Esophagus squamous epithelium (tissue), 5 donors: ENCODE data around the gene GNG13. TPM values are rescaled to one million over a fixed set of nuclear protein-coding genes. Genes with fewer than 3 reads are reported as not detected.

Experiments used
- DNase-seq: peaks from one replicate; lab custom pipeline; 2025; lab: John Stamatoyannopoulos, UW
- H3K27ac ChIP-seq, 4 donors: fragments of 200-600 bp; sonication (generic); one replicate each; pipeline ENCODE4 v1.5.1; 2016 to 2019; ENCODE audit warnings: mild to moderate bottlenecking in 1 of 4
- H3K27me3 ChIP-seq, 4 donors: fragments of 200-600 bp; sonication (generic); 1 replicate in 3 of 4; 2 replicates in 1 of 4; pipeline versions ENCODE4 v1.5.1 to v1.6.0; 2017 to 2021; ENCODE audit warnings: antibody characterized with exemption in 1 of 4
- H3K36me3 ChIP-seq, 3 donors: fragments of 200-600 bp; sonication (generic); one replicate each; pipeline ENCODE4 v1.5.1; 2016 to 2019
- H3K4me1 ChIP-seq, 3 donors: fragments of 200-600 bp; sonication (generic); one replicate each; pipeline ENCODE4 v1.5.1; 2017 to 2019
- H3K4me3 ChIP-seq, 4 donors: fragments of 200-600 bp; sonication (generic); 1 replicate in 3 of 4; 2 replicates in 1 of 4; pipeline ENCODE4 v1.5.1; 2016 to 2019; ENCODE audit warnings: mild to moderate bottlenecking in 2 of 4, moderate library complexity in 1 of 4
- H3K9me3 ChIP-seq, 3 donors: fragments of 200-600 bp; sonication (generic); one replicate each; pipeline ENCODE4 v1.5.1; 2016 to 2019
- CTCF ChIP-seq, 6 experiments: fragments of 450-650 bp in 4 of 6; fragments of 200-600 bp in 2 of 6; sonication (generic) in 2 of 6; IDR thresholded peaks; one replicate each; pipeline ENCODE4 v1.5.1; 2016 to 2019; ENCODE audit warnings: antibody characterized with exemption in 6 of 6, mild to moderate bottlenecking in 4 of 6, moderate library complexity in 4 of 6
- POLR2A ChIP-seq, 4 donors: fragments of 450-650 bp; IDR thresholded peaks; one replicate each; pipeline ENCODE4 v1.6.1; 2017; ENCODE audit warnings: antibody characterized with exemption in 4 of 4, mild to moderate bottlenecking in 4 of 4, moderate library complexity in 3 of 4
- WGBS, 2 donors: methylation state at CpG; one replicate each; pipeline ENCODE4 v1.1.5; 2018; 5-methylcytosine and 5-hydroxymethylcytosine counted together
- intact Hi-C: fragments of 100-400 bp; cut with DNase I; formaldehyde crosslinking; loops from one replicate; pipeline ENCODE4 v1.15.0; 2022
- total RNA-seq, 4 donors: library from RNA; depleted of rRNA; stranded (reverse); fragments of >200 nt; gene quantifications; one replicate each; pipeline ENCODE4 v1.1.0, GENCODE V29; 2016
- donor health status: DM: yes; HTN: yes; CAD: no.

The GNG13 gene
- total RNA-seq, 4 donors from 2014 or later: not detected

GRCh38 chr16:830871-831570, 30.5 kb upstream of the GNG13 start:
- Histone ChIP-seq H3K9me3 (peaks cover 0 to 11% (median 6%) of the 10 kb centered on the region in 3 donors), H3K4me3 (no peak overlapping the region), H3K27ac (no peak overlapping the region), H3K4me1 (no peaks in the 10 kb centered on the region), H3K36me3 (no peaks in the 10 kb centered on the region), H3K27me3 (peaks cover 0 to 28% (median 0%) of the 10 kb centered on the region in 4 donors)
- TF ChIP-seq CTCF (IDR thresholded peaks at IDR 0.05): no peak
- TF ChIP-seq POLR2A (IDR thresholded peaks at IDR 0.05): no peak
- DNase-seq: no peak
- WGBS, 2 donors: 38 to 50% methylated on average over 6 to 10 of the region's 24 CpGs
- intact Hi-C loops: no loop called here

DNA sequence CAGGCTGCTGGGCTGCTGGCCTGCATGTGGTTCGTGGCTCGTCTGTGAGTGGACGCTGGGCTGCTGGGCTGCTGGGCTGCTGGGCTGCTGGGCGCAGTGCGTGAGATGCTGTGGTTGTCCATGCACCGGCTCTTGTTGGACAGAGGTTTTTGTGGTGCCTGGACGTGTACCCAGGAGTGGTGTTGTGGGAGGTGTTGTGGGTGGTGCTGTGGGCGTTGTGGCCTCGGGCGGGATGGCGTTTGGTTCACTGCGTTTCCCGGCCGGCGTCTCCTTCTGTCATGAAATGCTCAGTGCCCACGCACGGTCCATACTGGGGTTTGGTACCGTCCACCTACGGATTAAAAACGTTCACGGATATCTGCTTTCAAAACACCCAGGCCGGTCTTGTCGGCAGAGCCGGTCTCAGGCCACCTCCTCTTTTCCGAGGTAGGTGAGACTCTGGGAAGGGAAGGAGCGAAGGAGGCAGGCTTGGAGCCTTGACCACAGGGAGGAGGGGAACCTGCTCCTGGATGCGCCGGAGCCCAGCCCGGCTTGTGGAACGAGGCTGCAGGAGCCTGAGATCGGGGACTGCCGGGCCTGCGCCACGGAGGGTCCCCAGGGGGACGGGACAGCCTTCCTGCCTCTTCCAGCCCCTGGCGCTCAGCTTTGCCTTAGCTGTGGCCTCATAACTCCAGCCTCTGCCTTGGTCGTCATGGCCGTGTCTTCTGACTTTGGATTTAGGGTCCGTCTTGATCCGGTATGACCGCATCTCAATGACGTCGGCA, 29.8 kb upstream of the GNG13 start:
- intact Hi-C loops: no loop called here
- DNase-seq: no peak
- TF ChIP-seq CTCF (IDR thresholded peaks at IDR 0.05): no peak
- TF ChIP-seq POLR2A (IDR thresholded peaks at IDR 0.05): no peak
- no peaks in the 10 kb centered on the region for H3K36me3 ChIP-seq
- H3K4me1 ChIP-seq: peaks cover 0 to 6% (median 2%) of the 10 kb centered on the region in 3 donors
- peaks cover 0 to 4% (median 0%) of the 10 kb centered on the region in 3 donors for H3K9me3 ChIP-seq
- H3K27ac ChIP-seq: no peak overlapping the region
- peaks cover 0 to 35% (median 0%) of the 10 kb centered on the region in 4 donors for H3K27me3 ChIP-seq
- WGBS, 2 donors: 86 to 90% methylated on average over 29 to 31 of the region's 43 CpGs
- H3K4me3 ChIP-seq: no peak overlapping the region

DNA sequence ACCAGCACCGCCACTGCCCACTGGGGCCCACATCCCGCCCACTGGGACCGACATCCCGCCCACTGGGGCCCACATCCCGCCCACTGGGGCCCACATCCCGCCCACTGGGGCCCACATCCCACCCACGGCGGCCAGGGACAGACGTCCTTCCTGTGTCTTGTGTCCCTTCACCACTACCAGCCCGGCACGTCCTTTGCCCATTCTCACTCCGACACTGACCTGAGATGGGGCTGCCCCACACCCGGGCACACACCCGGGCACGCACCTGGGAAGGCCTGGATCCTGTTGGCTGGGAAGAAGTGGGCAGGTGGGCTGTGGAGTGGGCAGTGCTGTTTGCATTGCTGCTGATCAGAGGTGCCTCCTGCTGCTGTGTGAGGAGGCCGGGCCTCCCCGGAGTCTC, 28.4 kb upstream of the GNG13 start:
- Histone ChIP-seq H3K36me3 (no peaks in the 10 kb centered on the region), H3K27me3 (peaks cover 0 to 49% (median 0%) of the 10 kb centered on the region in 4 donors), H3K4me3 (no peak overlapping the region), H3K27ac (no peak overlapping the region), H3K4me1 (peaks cover 0 to 13% (median 6%) of the 10 kb centered on the region in 3 donors), H3K9me3 (no peaks in the 10 kb centered on the region)
- no peak for DNase-seq
- no peak for TF ChIP-seq CTCF (IDR thresholded peaks at IDR 0.05)
- no peak for TF ChIP-seq POLR2A (IDR thresholded peaks at IDR 0.05)
- WGBS, 2 donors: 66 to 100% methylated on average over 1 to 4 of the region's 17 CpGs
- intact Hi-C loops: no loop called here

- TF ChIP-seq CTCF (IDR thresholded peaks at IDR 0.05): no peak
- Histone ChIP-seq H3K4me3 (no peak overlapping the region), H3K9me3 (no peaks in the 10 kb centered on the region), H3K4me1 (peaks cover 0 to 13% (median 6%) of the 10 kb centered on the region in 3 donors), H3K36me3 (no peaks in the 10 kb centered on the region), H3K27ac (no peak overlapping the region), H3K27me3 (peaks cover 0 to 58% (median 0%) of the 10 kb centered on the region in 4 donors)
- no peak for DNase-seq
- intact Hi-C loops: no loop called here
- 87% methylated on average over 9 of the region's 24 CpGs; no CpG with 5 or more reads in 1 of the 2 donors for WGBS, 2 donors
Observed at GRCh38 chr16:827513-827912, 27.0 kb upstream of the GNG13 start.
